Astrocyte of the spinal cord (primary cell): Measurements from ENCODE around the gene CNTRL.

ENCODE experiments used
- DNase-seq: peaks from one replicate; pipeline ENCODE4 v3.0.0; 2011; ENCODE audit warnings: low read depth, low spot score
- H3K4me3 ChIP-seq: 2 replicates; pipeline ENCODE4 v1.5.1; 2011; ENCODE audit warnings: low read depth, mild to moderate bottlenecking, low read length, moderate library complexity
- CTCF ChIP-seq: IDR thresholded peaks from 2 replicates; pipeline ENCODE4 v1.5.1; 2012; ENCODE audit warnings: low read depth, mild to moderate bottlenecking, low read length, inconsistent platforms
- in situ Hi-C: cut with HindIII; loops from 2 replicates; pipeline ENCODE4 v1.10.0; 2017; ENCODE audit warnings: low sequenced_read_pairs

CNTRL gene

GRCh38 chr9:121156263-121156731 lies 81.5 kb downstream of the CNTRL start:
- peak; percentile 83 for DNase-seq
- no peak for TF ChIP-seq CTCF
- no peak overlapping the region for H3K4me3 ChIP-seq
- in situ Hi-C loops = no loop called here

GRCh38 chr9:121157939-121158338 lies 83.2 kb downstream of the CNTRL start:
- no peak for DNase-seq
- in situ Hi-C loops = no loop called here
- no peak for TF ChIP-seq CTCF
- no peak overlapping the region for H3K4me3 ChIP-seq

- in situ Hi-C loops = no loop called here
Measured at GRCh38 chr9:121160025-121160424, 85.3 kb downstream of the CNTRL start.

GRCh38 chr9:121168052-121168451 lies 93.3 kb downstream of the CNTRL start:
- DNase-seq = no peak
- no peak overlapping the region for H3K4me3 ChIP-seq
- in situ Hi-C loops = no loop called here
- no peak for TF ChIP-seq CTCF

More at GRCh38 chr9:121160025-121160424, 85.3 kb downstream of the CNTRL start:
- no peak overlapping the region for H3K4me3 ChIP-seq
- DNase-seq = no peak
- no peak for TF ChIP-seq CTCF

GRCh38 chr9:121169094-121169601 lies 94.4 kb downstream of the CNTRL start:
- no peak overlapping the region for H3K4me3 ChIP-seq
- TF ChIP-seq CTCF = peak; percentile 53
- no peak for DNase-seq
- in situ Hi-C loops = no loop called here

GRCh38 chr9:121171236-121171635 lies 96.5 kb downstream of the CNTRL start:
- in situ Hi-C loops = no loop called here
- DNase-seq = no peak
- H3K4me3 ChIP-seq = no peak overlapping the region
- no peak for TF ChIP-seq CTCF
